ENCODE measurements around the gene GUCD1. TPM values are rescaled to one million over a fixed set of nuclear protein-coding genes. Genes with fewer than 3 reads are reported as not detected.

The GUCD1 gene
- total and polyA plus RNA-seq, 2 of the 13 experiments (the other 11 are each of a cell fraction or from before 2014, with no cell fraction given): 128 to 245 TPM

GRCh38 chr22:24525416-24526037 lies 29.4 kb downstream of the GUCD1 start (continued):
- TF ChIP-seq NFE2L1 (CRISPR knock-in tag; IDR thresholded peaks at IDR 0.05; ENCODE audit: borderline replicate concordance): no peak
- no peak for TF ChIP-seq HNRNPUL1 (IDR thresholded peaks at IDR 0.05; ENCODE audit: low read depth, low read length)
- TF ChIP-seq ZNF737 (CRISPR knock-in tag; IDR thresholded peaks at IDR 0.05; ENCODE audit: borderline replicate concordance): no peak
- no peak for TF ChIP-seq RBAK (CRISPR knock-in tag; IDR thresholded peaks at IDR 0.05)
- TF ChIP-seq ZNF160 (CRISPR knock-in tag; IDR thresholded peaks at IDR 0.05): no peak
- no peak for TF ChIP-seq SETDB1 (CRISPR knock-in tag; IDR thresholded peaks at IDR 0.05; ENCODE audit: borderline replicate concordance)
- no peak for TF ChIP-seq ZNF224 (CRISPR knock-in tag; IDR thresholded peaks at IDR 0.05)
- TF ChIP-seq SMARCE1 (IDR thresholded peaks at IDR 0.05; ENCODE audit: borderline replicate concordance): no peak
- TF ChIP-seq ATF2 (CRISPR knock-in tag; IDR thresholded peaks at IDR 0.05): peak; percentile 87
- TF ChIP-seq, protein P1, sequence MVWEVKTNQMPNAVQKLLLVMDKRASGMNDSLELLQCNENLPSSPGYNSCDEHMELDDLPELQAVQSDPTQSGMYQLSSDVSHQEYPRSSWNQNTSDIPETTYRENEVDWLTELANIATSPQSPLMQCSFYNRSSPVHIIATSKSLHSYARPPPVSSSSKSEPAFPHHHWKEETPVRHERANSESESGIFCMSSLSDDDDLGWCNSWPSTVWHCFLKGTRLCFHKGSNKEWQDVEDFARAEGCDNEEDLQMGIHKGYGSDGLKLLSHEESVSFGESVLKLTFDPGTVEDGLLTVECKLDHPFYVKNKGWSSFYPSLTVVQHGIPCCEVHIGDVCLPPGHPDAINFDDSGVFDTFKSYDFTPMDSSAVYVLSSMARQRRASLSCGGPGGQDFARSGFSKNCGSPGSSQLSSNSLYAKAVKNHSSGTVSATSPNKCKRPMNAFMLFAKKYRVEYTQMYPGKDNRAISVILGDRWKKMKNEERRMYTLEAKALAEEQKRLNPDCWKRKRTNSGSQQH (CRISPR knock-in tag; IDR thresholded peaks at IDR 0.05; ENCODE audit: low read depth): no peak
- no peak for TF ChIP-seq ZNF383 (CRISPR knock-in tag; IDR thresholded peaks at IDR 0.05; ENCODE audit: borderline replicate concordance)
- peak; percentile 27; the same call in 1 of the 2 replicates for TF ChIP-seq KLF6 (CRISPR knock-in tag; IDR thresholded peaks at IDR 0.05)
- TF ChIP-seq MXD1 (CRISPR knock-in tag; IDR thresholded peaks at IDR 0.05): no peak
- peak; percentile 98 for TF ChIP-seq JUND (CRISPR knock-in tag; IDR thresholded peaks at IDR 0.05)
- no peak for TF ChIP-seq RERE (CRISPR knock-in tag; IDR thresholded peaks at IDR 0.05; ENCODE audit: low read depth)
- no peak for TF ChIP-seq ZNF446 (CRISPR knock-in tag; IDR thresholded peaks at IDR 0.05)
- TF ChIP-seq SP140L (CRISPR knock-in tag; IDR thresholded peaks at IDR 0.05; ENCODE audit: borderline replicate concordance): no peak
- no peak for TF ChIP-seq CHD2 (IDR thresholded peaks at IDR 0.05; ENCODE audit: low read depth, low read length)
- no peak for TF ChIP-seq EEA1 (CRISPR knock-in tag; IDR thresholded peaks at IDR 0.05; ENCODE audit: borderline replicate concordance)
- TF ChIP-seq ZNF24 (IDR thresholded peaks at IDR 0.05): 0 out of 2 replicates have a peak, but pooled peaks have one; percentile 43
- no peak for TF ChIP-seq NR3C1 (CRISPR knock-in tag; IDR thresholded peaks at IDR 0.05)
- TF ChIP-seq BORCS8-MEF2B (CRISPR knock-in tag; IDR thresholded peaks at IDR 0.05): 0 out of 2 replicates have a peak, but pooled peaks have one; percentile 63
